Astrocyte (in vitro differentiated cells and primary cell): ENCODE data around the gene FOXA1.

Experiments
- EZH2 ChIP-seq: IDR thresholded peaks from 2 replicates; pipeline ENCODE4 v1.6.1; 2012; ENCODE audit warnings: mild to moderate bottlenecking, low read length, inconsistent platforms; ENCODE audit not compliant: insufficient read depth
- TF ChIP-seq, protein P1 (sequence below): IDR thresholded peaks from 2 replicates; pipeline ENCODE4 v1.5.1; 2011; ENCODE audit warnings: low read depth, mild to moderate bottlenecking, inconsistent platforms, low read length, moderate library complexity; ENCODE audit not compliant: insufficient read depth

DNA sequence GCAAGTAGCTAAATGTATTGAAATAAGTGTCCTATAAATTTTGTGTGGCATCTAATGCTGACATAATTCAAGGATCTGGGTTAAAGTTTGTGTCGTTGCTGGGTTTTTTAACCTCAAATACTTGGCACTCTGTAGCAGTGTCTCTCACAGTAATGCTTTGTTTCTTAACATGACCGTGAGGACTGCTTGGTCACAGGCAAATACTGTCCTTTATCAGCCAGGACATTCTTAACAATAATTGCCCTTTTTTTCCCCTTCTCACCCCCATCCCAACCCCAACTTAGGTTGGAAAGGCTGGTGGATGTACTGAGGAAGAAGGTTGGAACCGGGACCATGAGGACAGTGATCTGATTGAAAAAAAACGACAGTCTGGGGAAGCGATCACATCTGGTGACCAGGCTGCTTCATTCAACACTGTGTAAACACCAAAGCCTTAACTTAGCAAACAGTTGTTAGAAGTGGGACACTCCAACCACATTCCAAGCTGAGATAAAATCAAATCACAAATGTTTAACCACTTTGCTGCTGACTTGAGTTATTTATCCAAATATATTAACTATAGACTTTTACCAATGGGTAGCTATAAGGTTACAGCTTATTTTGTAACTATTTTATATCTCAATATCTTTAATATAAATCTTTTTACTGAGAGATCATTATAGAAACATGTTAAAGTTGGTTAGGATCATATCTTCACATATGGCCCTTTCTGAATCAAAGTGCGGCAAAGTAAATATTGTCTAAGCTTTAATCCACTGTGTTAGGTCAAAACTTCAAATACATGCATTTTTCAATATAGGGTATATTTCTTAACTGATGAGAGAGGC is 48.2 kb downstream of the FOXA1 start:
- TF ChIP-seq, protein P1, sequence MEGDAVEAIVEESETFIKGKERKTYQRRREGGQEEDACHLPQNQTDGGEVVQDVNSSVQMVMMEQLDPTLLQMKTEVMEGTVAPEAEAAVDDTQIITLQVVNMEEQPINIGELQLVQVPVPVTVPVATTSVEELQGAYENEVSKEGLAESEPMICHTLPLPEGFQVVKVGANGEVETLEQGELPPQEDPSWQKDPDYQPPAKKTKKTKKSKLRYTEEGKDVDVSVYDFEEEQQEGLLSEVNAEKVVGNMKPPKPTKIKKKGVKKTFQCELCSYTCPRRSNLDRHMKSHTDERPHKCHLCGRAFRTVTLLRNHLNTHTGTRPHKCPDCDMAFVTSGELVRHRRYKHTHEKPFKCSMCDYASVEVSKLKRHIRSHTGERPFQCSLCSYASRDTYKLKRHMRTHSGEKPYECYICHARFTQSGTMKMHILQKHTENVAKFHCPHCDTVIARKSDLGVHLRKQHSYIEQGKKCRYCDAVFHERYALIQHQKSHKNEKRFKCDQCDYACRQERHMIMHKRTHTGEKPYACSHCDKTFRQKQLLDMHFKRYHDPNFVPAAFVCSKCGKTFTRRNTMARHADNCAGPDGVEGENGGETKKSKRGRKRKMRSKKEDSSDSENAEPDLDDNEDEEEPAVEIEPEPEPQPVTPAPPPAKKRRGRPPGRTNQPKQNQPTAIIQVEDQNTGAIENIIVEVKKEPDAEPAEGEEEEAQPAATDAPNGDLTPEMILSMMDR, result no peak
- no peak for TF ChIP-seq EZH2
